HG03064 (cell line): Measurements from ENCODE around the gene SEZ6.

ENCODE experiments used
- ATAC-seq: cut with Tn5 transposase; IDR thresholded peaks from one replicate; pipeline ENCODE4 v1.9.1; 2021; ENCODE audit warnings: low read depth; ENCODE audit not compliant: unreplicated experiment

SEZ6 gene

DNA sequence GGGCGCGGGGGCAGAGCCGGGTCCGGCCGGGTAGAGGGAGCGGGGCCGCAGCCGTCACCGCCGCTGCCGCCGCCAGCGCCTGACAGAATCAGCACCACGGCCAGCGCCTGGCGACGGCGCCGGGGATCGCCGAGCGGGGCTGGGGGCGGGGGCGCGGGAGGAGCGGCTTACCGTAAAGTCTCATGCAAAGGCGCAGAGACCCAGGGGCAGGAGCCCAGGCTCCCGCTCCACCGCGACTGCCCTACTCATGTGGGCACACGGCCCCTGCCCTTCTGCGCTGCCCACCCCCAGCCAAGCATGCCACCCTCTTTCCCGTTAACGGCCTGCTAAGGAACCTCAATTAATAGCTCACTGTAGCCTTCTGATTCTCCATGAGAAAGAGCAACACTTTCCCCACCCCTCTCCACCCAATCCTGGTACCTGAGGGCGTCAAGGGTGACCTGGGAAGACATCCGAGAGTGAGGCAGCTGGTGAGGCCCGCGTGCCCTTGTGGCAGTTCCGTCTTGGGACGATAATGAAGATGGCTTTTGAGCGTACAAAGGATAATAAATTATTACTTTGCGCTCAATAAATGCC lies at the start of gene SEZ6:
Gene SEZ6, minus strand, starts transcription at position 98 of the 576 bp plus-strand sequence. CDS start 164 bp downstream, outside the sequence.
- no peak for ATAC-seq

DNA sequence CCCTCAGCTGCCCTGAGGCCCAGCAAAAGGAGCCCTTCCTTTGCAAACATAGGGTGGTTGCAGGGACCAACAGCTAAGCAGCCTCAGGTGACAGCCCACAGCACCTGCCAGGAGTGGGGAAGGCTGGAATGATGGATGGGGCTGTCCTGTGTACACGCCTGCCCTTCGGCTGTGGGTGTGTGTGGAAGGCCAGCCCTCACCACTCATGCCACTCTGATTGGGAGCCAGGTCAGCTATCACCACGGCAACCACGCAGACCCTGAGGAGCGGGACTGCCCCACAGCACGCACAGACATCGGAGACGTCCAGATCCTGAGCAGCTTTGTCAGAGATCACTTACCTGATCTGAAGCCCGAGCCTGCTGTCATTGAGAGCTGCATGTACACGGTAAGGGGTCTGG lies 49.0 kb upstream of the SEZ6 start:
- no peak for ATAC-seq

- no peak for ATAC-seq
Measured at GRCh38 chr17:29051731-29052130, 45.9 kb upstream of the SEZ6 start.

GRCh38 chr17:29051194-29051593 lies 45.4 kb upstream of the SEZ6 start:
- ATAC-seq = no peak

DNA sequence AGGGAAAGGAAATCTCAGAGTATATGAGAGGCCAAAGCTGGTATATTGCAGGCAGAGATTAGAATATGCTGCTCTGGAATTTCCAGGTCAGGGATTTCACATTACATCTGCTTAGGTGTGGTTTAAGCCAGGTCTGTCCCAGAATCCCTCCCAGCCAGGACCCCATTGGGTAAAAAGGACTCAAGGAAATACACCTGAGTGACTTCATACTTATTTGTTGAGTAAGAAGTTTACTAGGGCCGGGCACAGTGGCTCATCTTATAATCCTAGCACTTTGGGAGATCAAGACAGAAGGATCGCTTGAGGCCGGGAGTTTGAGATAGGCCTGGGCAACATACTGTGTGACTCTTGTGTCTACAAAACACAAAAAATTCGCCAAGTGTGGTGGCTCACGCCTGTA lies 44.3 kb upstream of the SEZ6 start:
- ATAC-seq = no peak

GRCh38 chr17:29049541-29050145 lies 43.8 kb upstream of the SEZ6 start:
- no peak for ATAC-seq

- no peak for ATAC-seq
Measured at GRCh38 chr17:29048440-29049368, 42.9 kb upstream of the SEZ6 start.

- no peak for ATAC-seq
Measured at GRCh38 chr17:29046473-29046839, 40.6 kb upstream of the SEZ6 start.

DNA sequence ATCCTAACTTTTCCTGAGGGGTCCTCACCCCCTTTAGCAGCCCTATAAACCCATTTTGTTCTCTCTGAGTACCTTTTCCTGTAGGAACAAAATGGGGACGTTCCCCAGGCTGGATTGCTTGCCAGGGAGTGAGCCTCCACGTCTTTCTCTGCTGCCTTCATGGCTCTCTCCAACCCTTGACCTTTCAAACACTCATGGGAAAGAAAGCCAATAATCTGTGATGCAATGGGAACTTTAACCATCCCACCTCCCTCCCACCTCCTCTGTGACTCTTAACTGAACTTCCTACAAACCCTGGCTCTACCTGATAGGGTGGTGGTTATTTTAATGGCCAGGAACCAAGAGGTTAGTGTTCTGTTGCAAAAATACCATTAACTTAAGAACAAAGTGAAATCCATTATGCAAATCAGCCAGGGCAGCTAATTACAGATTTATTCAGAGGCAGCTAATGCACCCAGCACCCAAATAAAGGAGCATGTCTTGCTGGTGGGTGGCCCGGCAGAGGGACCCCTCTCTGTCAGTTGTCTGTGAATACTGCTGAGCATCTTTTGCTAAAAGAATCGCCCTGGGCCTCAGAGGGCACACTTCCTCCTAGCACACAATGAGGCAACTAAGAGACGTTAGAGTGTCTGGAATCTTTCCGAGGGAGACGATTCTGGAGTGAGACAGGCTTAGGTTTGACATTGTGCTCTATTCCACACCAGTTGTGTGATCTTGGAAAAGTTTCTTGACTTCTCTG lies 40.1 kb upstream of the SEZ6 start:
- ATAC-seq = no peak

- no peak for ATAC-seq
Measured at GRCh38 chr17:29045026-29045425, 39.2 kb upstream of the SEZ6 start.

GRCh38 chr17:29043539-29044145 lies 37.8 kb upstream of the SEZ6 start:
- no peak for ATAC-seq

- ATAC-seq = no peak
Measured at GRCh38 chr17:29042679-29043538, 37.1 kb upstream of the SEZ6 start, which contains the start of gene PIPOX. TSS of gene PIPOX (plus strand) at chr17:29043141. CDS start at chr17:29043226, 85 bp downstream.

DNA sequence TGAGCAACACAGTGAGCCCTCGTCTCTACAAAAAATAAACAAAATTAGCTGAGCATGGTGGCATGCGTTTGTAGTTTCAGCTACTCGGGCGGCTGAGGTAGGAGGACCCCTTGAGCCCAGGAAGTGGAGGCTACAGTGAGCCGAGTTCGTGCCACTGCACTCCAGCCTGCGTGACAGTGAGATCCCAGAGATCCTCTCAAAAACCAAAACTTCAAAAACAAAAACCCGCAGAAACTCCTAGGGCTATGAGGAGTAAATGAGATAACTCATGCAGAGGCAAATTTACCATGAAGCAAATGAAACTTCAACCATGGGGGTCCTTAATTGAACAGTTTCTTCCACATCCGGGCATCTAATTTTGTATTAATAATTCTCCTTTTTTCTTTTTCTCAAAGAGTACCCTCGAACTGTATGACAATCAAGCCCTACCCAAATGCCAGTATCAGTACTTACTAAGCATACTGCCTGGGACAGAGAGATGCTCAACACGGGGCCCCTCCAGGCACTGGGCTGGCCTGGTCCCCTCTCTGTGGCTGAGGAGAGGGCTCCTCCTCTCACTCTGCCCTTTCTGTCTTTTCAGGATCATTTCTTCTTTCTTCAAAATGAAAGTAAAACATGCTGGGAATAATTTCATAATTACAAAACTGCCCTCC lies 36.3 kb upstream of the SEZ6 start:
- ATAC-seq = no peak

GRCh38 chr17:29041571-29041970 lies 35.7 kb upstream of the SEZ6 start:
- ATAC-seq = no peak

DNA sequence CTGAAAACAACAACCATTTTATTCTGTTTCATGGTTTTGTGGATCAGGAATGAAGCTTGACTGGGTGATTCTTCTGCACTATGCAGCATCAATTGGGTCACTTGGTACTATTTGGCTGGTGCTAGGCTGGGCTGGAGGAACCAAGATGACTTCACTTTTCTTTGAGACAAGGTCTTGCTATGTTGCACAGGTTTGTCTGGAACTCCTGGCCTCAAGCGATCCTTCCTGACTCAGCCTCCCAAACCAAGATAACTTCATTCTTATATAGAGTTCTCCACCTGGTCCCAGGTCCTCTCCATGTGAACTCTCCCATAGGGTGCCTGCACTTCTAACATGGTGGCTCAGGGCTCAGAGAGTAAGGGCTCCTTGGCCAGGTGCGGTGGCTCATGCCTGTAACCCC lies 35.3 kb upstream of the SEZ6 start:
- ATAC-seq = no peak

GRCh38 chr17:29039764-29040598 lies 34.1 kb upstream of the SEZ6 start:
- ATAC-seq = no peak

DNA sequence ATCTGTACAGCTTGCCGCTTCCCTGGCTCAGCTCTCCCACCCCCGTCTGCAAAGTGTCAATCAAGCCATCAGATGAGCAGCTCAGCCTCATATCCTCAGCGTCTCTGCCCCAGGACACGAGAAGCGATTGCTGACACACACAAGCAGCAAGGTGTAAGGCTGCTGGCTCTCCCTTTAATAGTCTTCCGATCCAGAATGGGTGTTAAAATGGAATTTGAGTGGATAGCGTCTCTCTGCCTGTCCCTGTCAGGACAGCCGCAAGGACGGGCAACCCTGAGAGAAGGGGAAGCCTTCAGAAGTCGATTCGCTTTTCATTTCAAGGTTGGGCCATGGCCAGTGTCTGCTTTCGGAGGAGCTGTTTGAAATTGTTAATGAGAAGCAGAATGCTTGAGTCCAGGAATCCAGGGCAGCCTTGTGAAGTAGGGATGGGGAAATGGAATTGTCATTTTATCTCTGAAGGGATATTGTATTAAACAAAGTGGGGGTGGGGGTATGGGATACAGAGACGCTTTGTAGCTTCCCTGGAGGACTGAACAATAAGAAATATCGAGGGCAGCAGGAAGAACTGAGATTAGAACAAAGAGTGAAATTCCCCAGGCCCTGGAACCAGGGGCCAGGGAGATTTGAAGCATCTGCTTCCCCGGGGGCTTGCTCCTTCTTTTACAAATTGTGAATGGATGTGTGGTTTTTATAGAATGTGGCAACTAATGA lies 32.4 kb upstream of the SEZ6 start:
- no peak for ATAC-seq

- ATAC-seq = no peak
Measured at GRCh38 chr17:29037739-29038084, 31.9 kb upstream of the SEZ6 start.
